ENCODE results near the gene STYXL1.

Gene STYXL1

GRCh38 chr7:75982306-75983064, 65.3 kb downstream of the STYXL1 start:
- in situ Hi-C loops (cut with MboI; ENCODE audit: low sequenced_read_pairs) = no loop called here

- in situ Hi-C loops (cut with MboI; ENCODE audit: low sequenced_read_pairs) = no loop called here
Observed at GRCh38 chr7:75981453-75982305, 66.1 kb downstream of the STYXL1 start.

- in situ Hi-C loops (cut with MboI; ENCODE audit: low sequenced_read_pairs) = no loop called here
Observed at GRCh38 chr7:75981203-75981452, 66.7 kb downstream of the STYXL1 start.

DNA sequence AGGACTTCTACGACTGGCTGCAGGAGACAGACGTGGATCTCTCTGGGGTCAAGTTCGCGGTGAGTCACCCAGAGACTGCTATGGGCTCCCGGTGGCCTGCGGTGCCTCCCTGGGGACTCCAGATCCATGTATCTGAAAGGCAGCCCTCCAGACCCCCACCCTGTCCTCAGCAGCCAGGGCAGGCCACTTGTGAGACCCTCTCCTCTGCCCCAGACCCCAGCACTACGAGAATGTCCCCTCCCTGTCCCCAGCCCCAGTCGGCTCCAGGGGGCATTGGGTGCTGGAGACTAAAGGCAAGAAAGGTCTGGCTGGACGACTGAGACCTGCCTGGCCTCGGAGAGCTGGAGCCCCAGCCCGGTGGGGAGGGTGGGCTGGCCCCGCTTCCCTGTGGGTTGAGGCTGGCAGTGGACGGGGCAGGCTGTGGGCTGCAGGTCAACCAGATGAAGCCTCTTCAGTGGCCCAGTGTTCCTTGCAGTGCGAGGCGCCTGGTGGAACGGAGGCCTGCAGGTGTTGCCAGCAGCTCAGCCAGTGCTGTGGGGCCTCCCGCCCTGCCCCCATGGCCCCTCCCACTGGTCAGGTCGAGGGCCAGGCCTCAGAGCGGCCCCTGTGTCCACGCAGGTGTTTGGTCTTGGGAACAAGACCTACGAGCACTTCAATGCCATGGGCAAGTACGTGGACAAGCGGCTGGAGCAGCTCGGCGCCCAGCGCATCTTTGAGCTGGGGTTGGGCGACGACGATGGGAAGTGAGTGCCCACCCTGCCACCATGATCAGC, 67.2 kb downstream of the STYXL1 start:
- in situ Hi-C loops (cut with MboI; ENCODE audit: low sequenced_read_pairs) = no loop called here

- in situ Hi-C loops (cut with MboI; ENCODE audit: low sequenced_read_pairs) = no loop called here
Observed at GRCh38 chr7:75979759-75980429, 67.9 kb downstream of the STYXL1 start.

GRCh38 chr7:75977743-75978142, 70.1 kb downstream of the STYXL1 start:
- in situ Hi-C loops (cut with MboI; ENCODE audit: low sequenced_read_pairs) = no loop called here

DNA sequence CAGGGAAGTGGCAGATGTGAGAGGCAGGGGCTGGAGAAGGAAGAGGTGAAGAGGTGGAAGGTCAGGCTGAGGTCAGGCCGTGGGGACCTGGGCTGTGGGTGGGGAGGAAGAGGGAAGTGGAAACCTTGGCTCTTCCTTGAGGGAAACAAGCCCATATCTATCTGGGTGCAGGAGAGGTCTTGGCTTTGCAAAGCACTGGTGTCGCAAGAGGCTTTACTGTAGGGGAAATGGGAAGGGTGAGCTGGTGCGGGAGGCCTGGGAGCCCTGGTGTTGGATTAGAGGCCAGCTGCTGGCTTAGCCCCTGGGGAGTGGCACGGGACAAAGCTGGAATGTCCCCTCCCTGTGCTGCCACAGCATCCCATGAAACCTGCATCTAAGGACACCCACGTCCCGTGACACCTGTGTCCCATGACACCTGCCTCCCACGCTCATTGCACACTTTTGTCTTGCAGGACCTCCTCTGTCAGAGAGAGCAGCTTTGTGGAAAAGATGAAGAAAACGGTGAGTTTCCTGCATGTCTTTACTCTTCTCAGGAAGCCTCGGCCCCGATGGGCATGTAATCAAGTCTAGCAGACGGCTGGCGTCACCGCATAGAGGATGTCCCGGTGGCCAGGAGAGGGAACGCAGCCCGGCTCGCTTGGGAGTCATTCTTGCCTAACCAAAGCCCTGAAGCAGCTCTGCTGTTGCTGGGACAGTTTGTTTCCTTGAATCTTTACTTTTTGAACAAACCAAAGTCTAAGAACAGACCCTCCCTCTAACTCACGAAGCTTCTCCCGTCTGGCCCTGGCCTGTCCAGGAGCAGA, 75.6 kb downstream of the STYXL1 start:
- in situ Hi-C loops (cut with MboI; ENCODE audit: low sequenced_read_pairs) = no loop called here

DNA sequence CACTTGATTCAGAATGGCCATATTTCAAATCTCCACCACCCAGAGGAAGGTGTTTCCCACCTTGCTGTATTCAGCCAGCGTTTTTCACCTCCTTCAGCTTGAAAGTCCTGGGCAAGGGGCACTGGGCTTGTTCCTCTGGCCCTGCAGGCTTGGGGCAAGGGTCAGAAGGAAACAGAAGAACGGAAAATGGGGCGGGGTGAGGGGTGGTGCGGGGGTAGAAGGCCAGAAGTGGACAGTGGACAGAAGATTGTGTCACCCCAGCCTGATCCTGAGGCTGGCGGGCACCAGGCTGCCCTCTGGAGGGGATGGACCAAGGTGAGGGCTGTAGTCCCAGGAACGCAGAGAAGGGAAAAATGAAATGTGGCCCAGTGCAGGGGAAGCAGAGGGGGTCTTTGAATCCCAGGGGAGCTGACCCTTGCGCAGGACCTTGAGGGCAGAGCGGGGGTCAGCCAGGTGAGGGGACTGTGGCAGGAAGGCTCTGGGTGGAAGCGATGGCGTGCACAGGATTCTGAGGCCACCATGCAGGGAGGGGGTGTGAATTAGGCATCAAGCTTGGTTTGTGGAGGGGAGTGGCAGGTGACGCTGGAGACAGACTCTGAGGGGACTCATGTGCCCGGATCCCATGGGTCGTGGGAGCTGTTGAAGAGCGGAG, 76.4 kb downstream of the STYXL1 start:
- in situ Hi-C loops (cut with MboI; ENCODE audit: low sequenced_read_pairs) = no loop called here

DNA sequence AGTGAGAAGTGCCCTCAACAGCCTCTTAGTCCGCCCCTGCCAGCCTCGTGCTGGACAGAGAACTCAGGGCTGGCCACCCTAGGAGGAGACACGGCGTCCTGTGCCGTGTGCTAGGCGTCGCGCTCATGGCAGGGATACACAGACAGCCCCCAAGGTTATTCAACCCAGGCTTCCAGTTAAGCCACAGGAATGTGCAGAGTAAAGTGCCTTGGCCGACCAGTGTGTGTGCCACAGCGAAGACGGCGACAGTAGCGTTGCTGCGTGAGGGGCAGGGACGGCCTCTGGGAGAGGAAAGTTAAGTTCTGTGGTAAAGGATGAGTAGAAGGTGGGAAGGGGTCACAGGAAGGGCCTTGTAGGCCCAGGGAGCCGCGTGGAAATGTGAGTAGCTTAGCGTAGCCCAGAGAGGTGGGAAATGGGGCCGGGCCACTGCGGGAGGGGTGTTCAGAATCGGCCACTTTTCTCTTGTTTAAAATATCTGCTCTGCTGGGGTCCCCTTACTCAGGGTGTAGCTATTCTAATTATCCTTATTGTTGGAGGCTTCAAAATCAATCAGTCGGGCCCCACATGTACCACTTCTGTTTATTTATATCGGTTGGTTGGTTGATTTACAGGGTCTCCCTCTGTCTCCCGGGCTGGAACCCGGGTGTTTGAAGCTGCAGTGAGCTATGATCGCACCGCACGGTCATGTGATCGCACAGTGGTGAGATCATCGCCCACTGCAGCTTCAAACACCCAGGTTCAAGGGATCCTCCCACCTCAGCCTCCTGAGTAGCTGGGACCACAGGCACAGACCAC, 77.9 kb downstream of the STYXL1 start:
- in situ Hi-C loops (cut with MboI; ENCODE audit: low sequenced_read_pairs) = no loop called here

GRCh38 chr7:75969182-75969581, 78.6 kb downstream of the STYXL1 start:
- in situ Hi-C loops (cut with MboI; ENCODE audit: low sequenced_read_pairs) = no loop called here

- in situ Hi-C loops (cut with MboI; ENCODE audit: low sequenced_read_pairs) = no loop called here
Observed at GRCh38 chr7:75968561-75969001, 79.2 kb downstream of the STYXL1 start.

DNA sequence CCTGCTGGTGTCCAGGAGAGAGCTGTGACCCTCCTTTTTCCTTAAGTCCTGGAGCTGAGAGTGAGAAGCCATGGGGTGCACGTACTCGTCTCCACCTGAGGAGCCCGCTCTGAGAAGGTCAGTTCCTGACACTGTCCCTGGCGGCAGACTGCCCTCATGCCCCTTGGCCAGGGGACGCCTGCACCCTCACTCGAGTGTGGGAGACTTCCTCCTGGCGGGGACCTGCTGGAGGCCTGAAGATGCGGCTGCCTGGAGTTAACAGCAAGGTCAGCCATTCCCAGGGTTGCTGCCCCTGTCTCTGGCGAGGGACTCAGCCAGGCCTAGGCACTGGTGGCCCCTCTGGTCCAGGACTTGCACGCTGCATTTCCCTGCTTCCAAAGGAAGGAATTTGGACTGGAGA, 79.8 kb downstream of the STYXL1 start:
- in situ Hi-C loops (cut with MboI; ENCODE audit: low sequenced_read_pairs) = no loop called here

GRCh38 chr7:75967487-75967997, 80.3 kb downstream of the STYXL1 start:
- in situ Hi-C loops (cut with MboI; ENCODE audit: low sequenced_read_pairs) = no loop called here

DNA sequence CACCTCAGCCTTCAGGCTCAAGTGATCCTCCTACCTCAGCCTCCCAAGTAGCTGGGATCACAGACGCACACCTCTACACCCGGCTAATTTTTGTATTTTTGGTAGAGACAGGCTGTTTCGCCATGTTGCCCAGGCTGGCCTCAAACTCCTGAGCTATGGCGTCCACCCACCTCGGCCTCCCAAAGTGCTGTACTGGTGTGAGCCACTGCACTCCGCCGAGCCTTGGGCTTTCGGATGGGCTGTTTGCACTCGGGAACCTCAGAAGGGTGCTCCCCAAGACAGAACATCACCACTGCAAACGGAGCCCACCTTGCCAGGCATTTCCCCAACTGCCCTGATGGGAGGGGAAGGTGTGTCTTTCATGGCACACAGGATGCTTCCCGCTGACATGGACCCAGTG, 80.7 kb downstream of the STYXL1 start:
- in situ Hi-C loops (cut with MboI; ENCODE audit: low sequenced_read_pairs) = no loop called here

DNA sequence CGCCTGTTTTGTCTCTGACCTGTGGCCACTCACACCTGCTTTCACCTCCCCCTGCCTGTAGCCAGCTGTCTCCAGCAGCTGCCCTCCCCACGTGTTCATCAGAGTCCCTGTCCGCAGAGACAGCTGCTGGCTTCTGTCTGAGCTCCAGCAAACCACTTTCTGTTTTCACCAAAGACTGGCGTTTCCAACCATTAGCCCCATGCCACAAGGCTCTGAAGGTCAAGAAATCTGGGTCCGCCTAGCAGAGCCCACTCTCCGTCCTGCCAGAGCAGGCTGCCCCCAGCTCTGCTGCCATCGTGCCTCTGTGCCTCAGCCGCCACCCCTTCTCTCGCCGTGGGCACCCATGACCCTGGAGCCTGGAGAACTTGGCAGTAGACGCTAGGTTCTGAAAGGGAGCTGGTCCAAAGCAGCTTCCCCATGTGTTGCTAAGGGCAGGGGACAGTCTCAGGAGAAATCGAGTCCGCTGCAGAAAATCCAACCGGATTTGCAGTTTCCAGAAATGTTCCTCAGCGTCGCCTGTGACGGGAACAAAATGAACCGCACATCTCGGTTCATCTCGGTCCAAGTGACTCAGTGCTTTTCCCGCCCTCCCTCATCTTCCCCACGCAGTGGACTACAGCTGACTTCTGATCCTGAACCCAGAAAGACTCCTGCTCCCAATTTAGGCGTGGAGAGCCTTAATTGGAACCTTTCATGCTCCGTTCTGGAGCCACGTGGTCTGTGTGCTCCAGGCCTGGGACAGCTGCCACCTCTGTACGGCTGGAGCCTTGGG, 81.4 kb downstream of the STYXL1 start:
- in situ Hi-C loops (cut with MboI; ENCODE audit: low sequenced_read_pairs) = no loop called here

GRCh38 chr7:75965617-75966016, 82.2 kb downstream of the STYXL1 start:
- in situ Hi-C loops (cut with MboI; ENCODE audit: low sequenced_read_pairs) = no loop called here

- in situ Hi-C loops (cut with MboI; ENCODE audit: low sequenced_read_pairs) = no loop called here
Observed at GRCh38 chr7:75963381-75963995, 84.3 kb downstream of the STYXL1 start.

All from HL-60/S4 treated with retinoic acid at 250 ng/mL for 4 days and 3 days (cell line).